Activated B cell treated with CpG ODN at 0.5 μM for 24 hours (primary cell): Measurements from ENCODE around the gene SLC16A7. TPM values are rescaled to one million over a fixed set of nuclear protein-coding genes. Genes with fewer than 3 reads are reported as not detected.

Experiments used
- ATAC-seq: fragments of 200-7000 bp; cut with Tn5 transposase; one replicate; pipeline ENCODE4 v1.10.0; 2021; ENCODE audit warnings: low read depth, mild to moderate bottlenecking, moderate library complexity
- CTCF ChIA-PET: fragments of 350-600 bp; sonication (Branson Sonifier 250); formaldehyde crosslinking; loops from one replicate; lab custom pipeline; 2021; ENCODE audit warnings: antibody characterized with exemption; lab: Charles Lee
- POLR2A ChIA-PET: fragments of 350-600 bp; sonication (Branson Sonifier 250); formaldehyde crosslinking; loops from one replicate; lab custom pipeline; 2021; ENCODE audit warnings: antibody characterized with exemption; lab: Charles Lee
- DNase-seq: peaks from one replicate; pipeline ENCODE4 v3.0.0; 2022
- H3K27ac Mint-ChIP-seq: one replicate; pipeline ENCODE4 v1.8.0; 2020; ENCODE audit warnings: mixed read lengths
- H3K27me3 Mint-ChIP-seq: one replicate; pipeline ENCODE4 v1.8.0; 2021; ENCODE audit warnings: mixed read lengths
- H3K36me3 Mint-ChIP-seq: one replicate; pipeline ENCODE4 v1.8.0; 2021; ENCODE audit warnings: low read depth, mixed read lengths
- H3K4me1 Mint-ChIP-seq: one replicate; pipeline ENCODE4 v1.8.0; 2021; ENCODE audit warnings: mixed read lengths
- H3K4me3 Mint-ChIP-seq: one replicate; pipeline ENCODE4 v1.8.0; 2020; ENCODE audit warnings: mild to moderate bottlenecking, mixed read lengths
- H3K9me3 Mint-ChIP-seq: one replicate; pipeline ENCODE4 v1.8.0; 2020; ENCODE audit warnings: mixed read lengths
- intact Hi-C: fragments of 100-400 bp; cut with micrococcal nuclease; formaldehyde crosslinking; loops from one replicate; pipeline ENCODE4 v1.15.1; 2024
- total RNA-seq: library from RNA; stranded (reverse); gene quantifications from 2 replicates; pipeline ENCODE4 v1.2.3, GENCODE V29; 2022
- TF ChIP-seq, protein P1 (sequence below): fragments of 200-600 bp; IDR thresholded peaks from one replicate; pipeline ENCODE4 v1.8.0; 2022; ENCODE audit warnings: antibody characterized with exemption, mild to moderate bottlenecking

SLC16A7 gene
- total RNA-seq, 1 donor from 2014 or later: 22.4 TPM

DNA sequence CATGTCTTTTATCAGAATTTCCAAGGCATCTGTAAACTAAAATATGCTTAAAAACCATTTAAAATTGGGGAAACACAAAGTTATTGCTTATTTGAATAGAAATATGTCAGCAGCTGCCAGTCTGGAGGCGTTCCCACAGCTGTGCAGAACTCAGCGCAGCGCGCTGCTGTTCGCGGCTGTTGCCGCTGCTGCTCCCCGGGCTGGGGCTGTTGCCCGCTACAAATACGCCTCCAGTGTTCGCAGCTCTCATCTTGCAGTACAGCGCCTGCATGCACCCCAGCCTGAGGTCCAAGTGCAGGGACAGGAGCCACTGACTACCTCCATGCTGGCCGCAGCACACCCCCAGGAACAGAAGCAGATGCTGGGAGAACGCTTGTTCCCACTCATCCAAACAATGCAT lies 216.2 kb downstream of the SLC16A7 start:
- H3K36me3 Mint-ChIP-seq: no peaks in the 10 kb centered on the region
- no peak for ATAC-seq
- ChIA-PET POLR2A (no interaction called here), CTCF (no interaction called here)
- peaks cover 2% of the 10 kb centered on the region for H3K4me1 Mint-ChIP-seq
- no peak overlapping the region for H3K4me3 Mint-ChIP-seq
- TF ChIP-seq, protein P1, sequence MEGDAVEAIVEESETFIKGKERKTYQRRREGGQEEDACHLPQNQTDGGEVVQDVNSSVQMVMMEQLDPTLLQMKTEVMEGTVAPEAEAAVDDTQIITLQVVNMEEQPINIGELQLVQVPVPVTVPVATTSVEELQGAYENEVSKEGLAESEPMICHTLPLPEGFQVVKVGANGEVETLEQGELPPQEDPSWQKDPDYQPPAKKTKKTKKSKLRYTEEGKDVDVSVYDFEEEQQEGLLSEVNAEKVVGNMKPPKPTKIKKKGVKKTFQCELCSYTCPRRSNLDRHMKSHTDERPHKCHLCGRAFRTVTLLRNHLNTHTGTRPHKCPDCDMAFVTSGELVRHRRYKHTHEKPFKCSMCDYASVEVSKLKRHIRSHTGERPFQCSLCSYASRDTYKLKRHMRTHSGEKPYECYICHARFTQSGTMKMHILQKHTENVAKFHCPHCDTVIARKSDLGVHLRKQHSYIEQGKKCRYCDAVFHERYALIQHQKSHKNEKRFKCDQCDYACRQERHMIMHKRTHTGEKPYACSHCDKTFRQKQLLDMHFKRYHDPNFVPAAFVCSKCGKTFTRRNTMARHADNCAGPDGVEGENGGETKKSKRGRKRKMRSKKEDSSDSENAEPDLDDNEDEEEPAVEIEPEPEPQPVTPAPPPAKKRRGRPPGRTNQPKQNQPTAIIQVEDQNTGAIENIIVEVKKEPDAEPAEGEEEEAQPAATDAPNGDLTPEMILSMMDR: no peak
- H3K27ac Mint-ChIP-seq: no peak overlapping the region
- intact Hi-C loops: no loop called here
- DNase-seq: no peak
- H3K9me3 Mint-ChIP-seq: peaks cover 1% of the 10 kb centered on the region
- H3K27me3 Mint-ChIP-seq: no peaks in the 10 kb centered on the region

- no peak for ATAC-seq
- POLR2A ChIA-PET: no interaction called here
- Mint-ChIP-seq H3K4me3 (no peak overlapping the region), H3K9me3 (peaks cover 3% of the 10 kb centered on the region), H3K27me3 (no peaks in the 10 kb centered on the region), H3K36me3 (no peaks in the 10 kb centered on the region), H3K27ac (no peak overlapping the region), H3K4me1 (no peaks in the 10 kb centered on the region)
- TF ChIP-seq, protein P1: no peak
- no peak for DNase-seq
- CTCF ChIA-PET: interaction anchor here (1.2 kb wide), 1 partner anchor 409 kb away, joined by 3 read pairs; no protein-coding TSS in a partner anchor
- intact Hi-C loops: no loop called here
These were observed 216.9 kb downstream of the SLC16A7 start for GRCh38 chr12:59812716-59813115.

- no peak for ATAC-seq
- Mint-ChIP-seq H3K27ac (no peak overlapping the region), H3K4me3 (no peak overlapping the region), H3K9me3 (peaks cover 3% of the 10 kb centered on the region), H3K36me3 (no peaks in the 10 kb centered on the region), H3K27me3 (peaks cover 1% of the 10 kb centered on the region), H3K4me1 (no peaks in the 10 kb centered on the region)
- DNase-seq: no peak
- ChIA-PET POLR2A (no interaction called here), CTCF (no interaction called here)
- intact Hi-C loops: no loop called here
- TF ChIP-seq, protein P1: no peak
These were observed 224.8 kb downstream of the SLC16A7 start for GRCh38 chr12:59820594-59821011.

DNA sequence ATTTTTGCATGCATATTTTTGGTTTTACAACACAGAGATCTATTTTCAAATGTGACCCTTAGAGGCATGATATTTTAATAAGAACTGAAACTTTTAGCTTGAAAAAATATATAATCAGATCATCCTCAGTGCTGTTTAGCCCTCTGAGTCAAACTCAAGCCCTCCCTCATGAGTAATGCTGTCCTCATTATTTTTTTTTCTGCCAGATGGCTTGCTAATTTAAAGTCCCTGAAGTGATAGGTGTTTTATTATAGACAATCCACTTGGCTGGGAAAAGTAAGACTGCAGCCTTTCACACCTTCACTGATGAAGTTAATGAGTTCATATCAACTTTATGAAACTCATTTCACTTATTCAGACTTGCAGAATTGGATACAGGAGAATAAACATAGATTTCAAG lies 227.7 kb downstream of the SLC16A7 start:
- TF ChIP-seq, protein P1: no peak
- ChIA-PET CTCF (no interaction called here), POLR2A (no interaction called here)
- no peak overlapping the region for H3K4me3 Mint-ChIP-seq
- peaks cover 1% of the 10 kb centered on the region for H3K27me3 Mint-ChIP-seq
- DNase-seq (no peak), ATAC-seq (no peak)
- H3K9me3 Mint-ChIP-seq: no peaks in the 10 kb centered on the region
- no peaks in the 10 kb centered on the region for H3K4me1 Mint-ChIP-seq
- H3K36me3 Mint-ChIP-seq: no peaks in the 10 kb centered on the region
- no peak overlapping the region for H3K27ac Mint-ChIP-seq
- intact Hi-C loops: no loop called here

DNA sequence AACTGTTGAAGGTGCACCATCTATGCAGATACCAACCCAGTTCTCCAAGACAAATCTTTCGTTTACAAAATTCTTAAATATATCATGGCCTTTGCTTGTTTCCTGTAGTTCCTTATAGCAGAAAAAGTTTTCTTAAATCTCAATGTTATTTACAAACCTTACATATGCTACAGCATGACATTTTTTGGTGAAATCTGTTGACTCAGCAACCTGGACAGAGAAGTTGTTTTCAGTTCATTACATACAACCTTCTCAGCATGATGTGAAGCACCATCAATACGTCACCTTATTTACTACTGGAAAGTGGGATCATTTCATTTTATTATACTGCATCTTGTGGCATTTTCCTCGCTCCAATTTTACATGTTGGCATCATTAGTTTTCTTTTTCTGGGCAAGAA lies 231.9 kb downstream of the SLC16A7 start:
- ChIA-PET POLR2A (no interaction called here), CTCF (no interaction called here)
- Mint-ChIP-seq H3K4me3 (no peak overlapping the region), H3K27me3 (no peaks in the 10 kb centered on the region), H3K9me3 (no peaks in the 10 kb centered on the region), H3K36me3 (no peaks in the 10 kb centered on the region), H3K27ac (no peak overlapping the region), H3K4me1 (no peaks in the 10 kb centered on the region)
- DNase-seq (no peak), ATAC-seq (no peak)
- intact Hi-C loops: no loop called here
- TF ChIP-seq, protein P1: no peak
